Neural progenitor cell (in vitro differentiated cells): ENCODE data around the gene LYST. TPM values are rescaled to one million over a fixed set of nuclear protein-coding genes. Genes with fewer than 3 reads are reported as not detected.

Source experiments
- DNase-seq: peaks from one replicate; pipeline ENCODE4 v3.0.0-alpha.2; 2016; ENCODE audit warnings: low spot score
- H2AFZ ChIP-seq: fragments of 200-600 bp; sonication (generic); replicated peaks from 2 replicates; pipeline ENCODE4 v1.6.1; 2016; ENCODE audit warnings: antibody characterized with exemption
- H3F3A ChIP-seq: fragments of 200-600 bp; sonication (generic); 2 replicates; pipeline ENCODE4 v1.6.1; 2016; ENCODE audit warnings: antibody characterized with exemption, low read depth
- H3K27ac ChIP-seq: fragments of 200-600 bp; sonication (generic); 2 replicates; pipeline ENCODE4 v1.5.1; 2016; ENCODE audit warnings: mild to moderate bottlenecking
- H3K27me3 ChIP-seq: fragments of 200-600 bp; sonication (generic); 2 replicates; pipeline ENCODE4 v1.6.1; 2016; ENCODE audit warnings: mild to moderate bottlenecking, moderate library complexity
- H3K36me3 ChIP-seq: fragments of 200-600 bp; sonication (generic); 2 replicates; pipeline ENCODE4 v1.5.1; 2016
- H3K4me1 ChIP-seq: fragments of 200-600 bp; sonication (generic); 2 replicates; pipeline ENCODE4 v1.6.1; 2016; ENCODE audit warnings: mixed run types
- H3K4me2 ChIP-seq: fragments of 200-600 bp; sonication (generic); 2 replicates; pipeline ENCODE4 v1.6.1; 2016
- H3K4me3 ChIP-seq: fragments of 200-600 bp; sonication (generic); 2 replicates; pipeline ENCODE4 v1.5.1; 2016
- H3K79me2 ChIP-seq: fragments of 200-600 bp; sonication (generic); 2 replicates; pipeline ENCODE4 v1.6.1; 2016; ENCODE audit warnings: low read depth
- H3K9ac ChIP-seq: fragments of 200-600 bp; sonication (generic); 2 replicates; pipeline ENCODE4 v1.6.1; 2016
- H3K9me3 ChIP-seq: fragments of 200-600 bp; sonication (generic); 2 replicates; pipeline ENCODE4 v1.5.1; 2016; ENCODE audit warnings: low read depth
- H4K20me1 ChIP-seq: fragments of 200-600 bp; sonication (generic); 2 replicates; pipeline ENCODE4 v1.6.1; 2016; ENCODE audit warnings: low read depth
- H3K27ac Mint-ChIP-seq: 3 replicates; pipeline ENCODE4 v1.8.0; 2021; ENCODE audit warnings: mixed read lengths
- H3K27me3 Mint-ChIP-seq: 2 replicates; pipeline ENCODE4 v1.8.0; 2022; ENCODE audit warnings: low read depth, mild to moderate bottlenecking, inconsistent platforms, moderate library complexity, mixed read lengths; ENCODE audit not compliant: insufficient read depth
- H3K36me3 Mint-ChIP-seq: 3 replicates; pipeline ENCODE4 v1.8.0; 2021; ENCODE audit warnings: mixed read lengths
- H3K4me1 Mint-ChIP-seq: 3 replicates; pipeline ENCODE4 v1.8.0; 2021; ENCODE audit warnings: mixed read lengths
- H3K4me3 Mint-ChIP-seq: 3 replicates; pipeline ENCODE4 v1.8.0; 2021; ENCODE audit warnings: mild to moderate bottlenecking, moderate library complexity, mixed read lengths
- H3K9me3 Mint-ChIP-seq: 3 replicates; pipeline ENCODE4 v1.8.0; 2020; ENCODE audit warnings: mixed read lengths
- EZH2 ChIP-seq: fragments of 200-600 bp; sonication (generic); IDR thresholded peaks from 2 replicates; pipeline ENCODE4 v1.6.1; 2017; ENCODE audit warnings: antibody characterized with exemption, mild to moderate bottlenecking, moderate library complexity
- EZH2phosphoT487 ChIP-seq: fragments of 200-600 bp; sonication (generic); IDR thresholded peaks from 2 replicates; pipeline ENCODE4 v1.6.1; 2017; ENCODE audit warnings: antibody characterized with exemption
- total RNA-seq: library from RNA; depleted of rRNA; stranded (reverse); fragments of >200 nt; gene quantifications from 2 replicates; pipeline ENCODE4 v1.2.3, GENCODE V29; 2015; ENCODE audit warnings: low replicate concordance
- TF ChIP-seq, protein P1 (sequence below): fragments of 200-600 bp; sonication (generic); IDR thresholded peaks from 2 replicates; pipeline ENCODE4 v1.5.1; 2017; ENCODE audit warnings: antibody characterized with exemption, mild to moderate bottlenecking

The LYST gene
- total RNA-seq, 1 donor from 2014 or later: 0.82 TPM

GRCh38 chr1:235826102-235826854 is 40.4 kb downstream of the LYST start:
- H3K4me1 Mint-ChIP-seq: no peaks in the 10 kb centered on the region
- no peak for TF ChIP-seq EZH2
- TF ChIP-seq, protein P1, sequence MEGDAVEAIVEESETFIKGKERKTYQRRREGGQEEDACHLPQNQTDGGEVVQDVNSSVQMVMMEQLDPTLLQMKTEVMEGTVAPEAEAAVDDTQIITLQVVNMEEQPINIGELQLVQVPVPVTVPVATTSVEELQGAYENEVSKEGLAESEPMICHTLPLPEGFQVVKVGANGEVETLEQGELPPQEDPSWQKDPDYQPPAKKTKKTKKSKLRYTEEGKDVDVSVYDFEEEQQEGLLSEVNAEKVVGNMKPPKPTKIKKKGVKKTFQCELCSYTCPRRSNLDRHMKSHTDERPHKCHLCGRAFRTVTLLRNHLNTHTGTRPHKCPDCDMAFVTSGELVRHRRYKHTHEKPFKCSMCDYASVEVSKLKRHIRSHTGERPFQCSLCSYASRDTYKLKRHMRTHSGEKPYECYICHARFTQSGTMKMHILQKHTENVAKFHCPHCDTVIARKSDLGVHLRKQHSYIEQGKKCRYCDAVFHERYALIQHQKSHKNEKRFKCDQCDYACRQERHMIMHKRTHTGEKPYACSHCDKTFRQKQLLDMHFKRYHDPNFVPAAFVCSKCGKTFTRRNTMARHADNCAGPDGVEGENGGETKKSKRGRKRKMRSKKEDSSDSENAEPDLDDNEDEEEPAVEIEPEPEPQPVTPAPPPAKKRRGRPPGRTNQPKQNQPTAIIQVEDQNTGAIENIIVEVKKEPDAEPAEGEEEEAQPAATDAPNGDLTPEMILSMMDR: no peak
- TF ChIP-seq EZH2phosphoT487: no peak

GRCh38 chr1:235825229-235825628 is 41.5 kb downstream of the LYST start:
- H3K36me3 ChIP-seq: no peaks in the 10 kb centered on the region
- no peaks in the 10 kb centered on the region for H3F3A ChIP-seq
- H4K20me1 ChIP-seq: no peaks in the 10 kb centered on the region
- no peak overlapping the region for H3K27ac Mint-ChIP-seq
- H3K4me1 ChIP-seq: no peaks in the 10 kb centered on the region
- H3K27ac ChIP-seq: no peak overlapping the region
- H3K4me3 ChIP-seq: no peak overlapping the region
- no peaks in the 10 kb centered on the region for H3K36me3 Mint-ChIP-seq
- no peak overlapping the region for H3K4me2 ChIP-seq
- no peaks in the 10 kb centered on the region for H3K4me1 Mint-ChIP-seq
- H3K4me3 Mint-ChIP-seq: no peak overlapping the region
- no peaks in the 10 kb centered on the region for H3K9me3 Mint-ChIP-seq
- no peak overlapping the region for H3K9ac ChIP-seq
- H2AFZ ChIP-seq: no peak overlapping the region
- no peaks in the 10 kb centered on the region for H3K79me2 ChIP-seq
- no peaks in the 10 kb centered on the region for H3K27me3 Mint-ChIP-seq
- H3K9me3 ChIP-seq: no peaks in the 10 kb centered on the region
- H3K27me3 ChIP-seq: no peaks in the 10 kb centered on the region
- no peak for DNase-seq
- no peak for TF ChIP-seq EZH2phosphoT487
- no peak for TF ChIP-seq EZH2
- TF ChIP-seq, protein P1: no peak

More at GRCh38 chr1:235826102-235826854, 40.4 kb downstream of the LYST start:
- Histone ChIP-seq H4K20me1 (no peaks in the 10 kb centered on the region), H3K4me2 (no peak overlapping the region), H3K27me3 (no peaks in the 10 kb centered on the region), H3K27ac (no peak overlapping the region), H2AFZ (no peak overlapping the region), H3K4me1 (no peaks in the 10 kb centered on the region), H3K4me3 (no peak overlapping the region), H3K79me2 (no peaks in the 10 kb centered on the region), H3K9ac (no peak overlapping the region), H3K36me3 (no peaks in the 10 kb centered on the region), H3F3A (no peaks in the 10 kb centered on the region), H3K9me3 (no peaks in the 10 kb centered on the region)
- Mint-ChIP-seq H3K27ac (no peak overlapping the region), H3K4me3 (no peak overlapping the region), H3K9me3 (no peaks in the 10 kb centered on the region), H3K36me3 (no peaks in the 10 kb centered on the region), H3K27me3 (no peaks in the 10 kb centered on the region)
- no peak for DNase-seq

DNA sequence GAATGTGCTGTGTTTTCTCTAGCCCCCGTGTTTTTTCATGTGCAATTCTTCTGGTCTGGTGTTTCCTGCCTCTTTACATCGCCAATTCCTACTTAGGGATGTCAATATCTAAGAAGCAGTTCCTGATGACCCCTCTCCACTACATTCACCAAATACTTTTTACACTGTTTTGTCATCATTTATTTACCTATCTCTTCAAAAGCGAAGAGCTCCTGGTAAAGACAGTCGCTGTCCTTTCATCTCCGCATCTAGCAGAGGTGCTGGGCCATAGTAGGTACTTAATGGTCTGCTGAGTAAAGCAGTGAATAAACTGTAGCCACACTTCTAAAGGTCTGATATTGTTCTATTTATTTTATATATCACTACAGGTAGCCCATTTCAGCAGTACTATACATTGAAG is 43.0 kb downstream of the LYST start:
- H3K4me2 ChIP-seq: no peak overlapping the region
- H3K27me3 Mint-ChIP-seq: no peaks in the 10 kb centered on the region
- H3K9ac ChIP-seq: no peak overlapping the region
- no peak overlapping the region for H3K27ac Mint-ChIP-seq
- no peaks in the 10 kb centered on the region for H3F3A ChIP-seq
- H3K4me3 Mint-ChIP-seq: no peak overlapping the region
- no peak for DNase-seq
- H4K20me1 ChIP-seq: no peaks in the 10 kb centered on the region
- no peaks in the 10 kb centered on the region for H3K36me3 ChIP-seq
- H3K36me3 Mint-ChIP-seq: no peaks in the 10 kb centered on the region
- no peak overlapping the region for H2AFZ ChIP-seq
- TF ChIP-seq EZH2phosphoT487 (no peak), EZH2 (no peak)
- TF ChIP-seq, protein P1: no peak
- H3K79me2 ChIP-seq: no peaks in the 10 kb centered on the region
- no peaks in the 10 kb centered on the region for H3K4me1 ChIP-seq
- H3K27ac ChIP-seq: no peak overlapping the region
- no peaks in the 10 kb centered on the region for H3K9me3 ChIP-seq
- no peaks in the 10 kb centered on the region for H3K9me3 Mint-ChIP-seq
- no peaks in the 10 kb centered on the region for H3K27me3 ChIP-seq
- no peak overlapping the region for H3K4me3 ChIP-seq
- H3K4me1 Mint-ChIP-seq: no peaks in the 10 kb centered on the region
